ENCODE measurements around the gene FOXG1.

DNA sequence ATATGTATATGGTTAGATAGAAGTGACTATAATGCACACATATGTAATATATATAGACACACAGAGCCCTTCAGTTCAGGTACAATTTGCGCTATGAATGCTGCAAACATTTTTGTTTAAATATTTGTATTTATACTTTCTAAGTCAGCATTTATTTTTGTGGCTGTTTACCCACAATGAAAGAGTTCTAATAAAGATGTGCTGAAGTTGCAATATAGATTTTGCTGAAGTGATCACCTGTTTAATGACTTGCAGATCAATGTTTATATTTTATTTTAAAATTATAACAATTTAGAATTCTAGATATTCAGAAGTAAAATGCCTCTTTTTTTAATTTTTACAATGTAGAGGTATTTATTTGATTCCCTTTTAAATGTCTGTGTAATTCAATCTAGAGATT is 3.5 kb downstream of the FOXG1 start:
- TF ChIP-seq, protein P1, sequence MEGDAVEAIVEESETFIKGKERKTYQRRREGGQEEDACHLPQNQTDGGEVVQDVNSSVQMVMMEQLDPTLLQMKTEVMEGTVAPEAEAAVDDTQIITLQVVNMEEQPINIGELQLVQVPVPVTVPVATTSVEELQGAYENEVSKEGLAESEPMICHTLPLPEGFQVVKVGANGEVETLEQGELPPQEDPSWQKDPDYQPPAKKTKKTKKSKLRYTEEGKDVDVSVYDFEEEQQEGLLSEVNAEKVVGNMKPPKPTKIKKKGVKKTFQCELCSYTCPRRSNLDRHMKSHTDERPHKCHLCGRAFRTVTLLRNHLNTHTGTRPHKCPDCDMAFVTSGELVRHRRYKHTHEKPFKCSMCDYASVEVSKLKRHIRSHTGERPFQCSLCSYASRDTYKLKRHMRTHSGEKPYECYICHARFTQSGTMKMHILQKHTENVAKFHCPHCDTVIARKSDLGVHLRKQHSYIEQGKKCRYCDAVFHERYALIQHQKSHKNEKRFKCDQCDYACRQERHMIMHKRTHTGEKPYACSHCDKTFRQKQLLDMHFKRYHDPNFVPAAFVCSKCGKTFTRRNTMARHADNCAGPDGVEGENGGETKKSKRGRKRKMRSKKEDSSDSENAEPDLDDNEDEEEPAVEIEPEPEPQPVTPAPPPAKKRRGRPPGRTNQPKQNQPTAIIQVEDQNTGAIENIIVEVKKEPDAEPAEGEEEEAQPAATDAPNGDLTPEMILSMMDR (IDR thresholded peaks at IDR 0.05 in 8 of 11, conservative IDR thresholded peaks at IDR 0.05 in 3 of 11), result no peak
- TF ChIP-seq POLR2A (IDR thresholded peaks at IDR 0.05), result no peak
- no peak for TF ChIP-seq POLR2AphosphoS5 (IDR thresholded peaks at IDR 0.05)
